Measurements from ENCODE around the gene SOX6.
"Not testable (repeated sequence)": the region's sequence is repeated elsewhere in the genome, so short reads cannot be mapped to it uniquely, and the experiment has no call there.

Gene SOX6

GRCh38 chr11:16356057-16356760, at the start of gene SOX6:
SOX6 (minus strand) TSS chr11:16356546; CDS start chr11:16341248, 15,298 bp downstream.
- DNase-seq, result no peak

GRCh38 chr11:16404781-16405285, 48.5 kb upstream of the SOX6 start:
- no peak for DNase-seq

GRCh38 chr11:16403851-16404250, 47.5 kb upstream of the SOX6 start:
- no peak for DNase-seq

GRCh38 chr11:16403448-16403803, 47.1 kb upstream of the SOX6 start:
- no peak for DNase-seq

- no peak for DNase-seq
Measured at GRCh38 chr11:16402654-16403447, 46.5 kb upstream of the SOX6 start.

- no peak for DNase-seq
Measured at GRCh38 chr11:16397390-16397789, 41.0 kb upstream of the SOX6 start.

GRCh38 chr11:16395601-16396000, 39.3 kb upstream of the SOX6 start:
- DNase-seq, result no peak

GRCh38 chr11:16394947-16395346, 38.6 kb upstream of the SOX6 start:
- DNase-seq, result no peak

GRCh38 chr11:16393340-16393739, 37.0 kb upstream of the SOX6 start:
- no peak for DNase-seq

- no peak for DNase-seq
Measured at GRCh38 chr11:16392616-16393015, 36.3 kb upstream of the SOX6 start.

GRCh38 chr11:16390826-16391225, 34.5 kb upstream of the SOX6 start:
- DNase-seq, result not testable (repeated sequence)

- no peak for DNase-seq
Measured at GRCh38 chr11:16385099-16385498, 28.8 kb upstream of the SOX6 start.

GRCh38 chr11:16382638-16383380, 26.5 kb upstream of the SOX6 start:
- DNase-seq, result no peak

- no peak for DNase-seq
Measured at GRCh38 chr11:16382186-16382585, 25.8 kb upstream of the SOX6 start.

GRCh38 chr11:16380941-16381568, 24.7 kb upstream of the SOX6 start:
- no peak for DNase-seq

- DNase-seq, result no peak
Measured at GRCh38 chr11:16378906-16379305, 22.6 kb upstream of the SOX6 start.

- DNase-seq, result no peak
Measured at GRCh38 chr11:16377746-16378145, 21.4 kb upstream of the SOX6 start.

- not testable (repeated sequence) for DNase-seq
Measured at GRCh38 chr11:16375664-16376063, 19.3 kb upstream of the SOX6 start.

GRCh38 chr11:16373768-16374167, 17.4 kb upstream of the SOX6 start:
- no peak for DNase-seq

- DNase-seq, result no peak
Measured at GRCh38 chr11:16372355-16372754, 16.0 kb upstream of the SOX6 start.

GRCh38 chr11:16367252-16367651, 10.9 kb upstream of the SOX6 start:
- DNase-seq, result no peak

- no peak for DNase-seq
Measured at GRCh38 chr11:16365581-16366228, 9.4 kb upstream of the SOX6 start.

GRCh38 chr11:16364254-16364653, 7.9 kb upstream of the SOX6 start:
- DNase-seq, result no peak
